Spleen (tissue), 7 donors: ENCODE measurements around the gene MED25.

Source experiments
- CTCF ChIP-seq, 11 experiments: fragments of 200-600 bp in 7 of 11; fragments of 450-650 bp in 4 of 11; sonication (generic) in 4 of 11; IDR thresholded peaks in 8 of 11; conservative IDR thresholded peaks in 3 of 11; 1 replicate in 7 of 11; 2 replicates in 4 of 11; pipeline versions ENCODE4 v1.4.0 to v1.8.0; 2016 to 2021; ENCODE audit warnings: antibody characterized with exemption in 11 of 11, inconsistent platforms in 4 of 11, mild to moderate bottlenecking in 1 of 11
- POLR2A ChIP-seq, 3 donors: fragments of 450-650 bp; IDR thresholded peaks; one replicate each; pipeline ENCODE4 v1.5.1; 2017; ENCODE audit warnings: antibody characterized with exemption in 3 of 3, mild to moderate bottlenecking in 1 of 3
- POLR2AphosphoS5 ChIP-seq, 3 donors: sonication (generic); formaldehyde crosslinking; IDR thresholded peaks; one replicate each; pipeline ENCODE4 v1.5.1; 2017; ENCODE audit warnings: antibody characterized with exemption in 3 of 3
- donor health status: DM: no; HTN: no; CAD: no; lungs with moderate emphysema.
- donor health status: DM: no; HTN: no; CAD: no.
- donor health status: DM: no; HTN: no; CAD: no.

GRCh38 chr19:49816590-49816989 lies 1.5 kb upstream of the MED25 start:
- no peak for TF ChIP-seq CTCF (IDR thresholded peaks at IDR 0.05 in 8 of 11, conservative IDR thresholded peaks at IDR 0.05 in 3 of 11)
- TF ChIP-seq POLR2A (IDR thresholded peaks at IDR 0.05): no peak
- TF ChIP-seq POLR2AphosphoS5 (IDR thresholded peaks at IDR 0.05): no peak
